HG02588 (cell line): ENCODE results near the gene MPL.

ENCODE experiments used
- ATAC-seq: cut with Tn5 transposase; IDR thresholded peaks from one replicate; pipeline ENCODE4 v1.9.1; 2021; ENCODE audit warnings: mild to moderate bottlenecking, moderate library complexity; ENCODE audit not compliant: unreplicated experiment

The MPL gene

DNA sequence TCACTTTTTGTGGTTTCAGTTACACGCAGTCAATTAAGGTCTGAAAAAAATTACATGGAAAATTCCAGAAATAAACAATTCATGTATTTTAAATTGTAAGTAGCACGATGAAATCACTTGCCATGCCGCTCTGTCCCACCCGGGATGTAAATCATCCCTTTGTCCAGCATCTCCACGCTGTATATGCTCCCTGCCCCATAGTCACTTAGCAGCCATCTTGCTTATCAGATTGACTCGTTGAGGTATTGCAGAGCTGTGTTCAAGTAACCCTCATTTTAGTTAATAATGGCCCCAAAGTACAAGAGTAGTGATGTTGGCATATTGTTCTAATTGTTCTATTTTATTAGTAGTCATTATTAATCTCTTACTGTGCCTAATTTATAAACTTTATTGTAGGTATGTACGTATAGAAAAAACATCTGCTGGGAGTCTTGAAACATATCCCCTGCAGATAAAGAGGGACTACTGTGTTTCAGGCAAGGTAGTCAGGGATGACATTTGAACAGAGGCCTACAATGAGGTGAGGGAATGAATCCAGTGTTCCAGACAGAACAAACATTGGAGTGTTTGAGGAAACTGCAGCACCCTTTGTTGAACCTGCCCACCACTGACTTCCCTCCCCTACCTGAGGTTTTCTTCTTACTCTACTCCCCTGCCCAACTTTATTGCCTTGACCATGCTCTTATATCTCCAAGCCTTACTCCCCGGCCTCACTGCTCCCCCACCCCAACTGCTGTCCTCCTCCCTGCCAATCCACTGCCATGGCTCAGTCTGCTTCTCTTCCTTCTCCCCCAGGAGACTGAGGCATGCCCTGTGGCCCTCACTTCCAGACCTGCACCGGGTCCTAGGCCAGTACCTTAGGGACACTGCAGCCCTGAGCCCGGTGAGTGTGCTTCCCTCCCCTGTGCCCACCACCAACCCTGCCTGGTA is 14.1 kb downstream of the MPL start:
- ATAC-seq, result no peak

- no peak for ATAC-seq
Observed at GRCh38 chr1:43352351-43352705, 14.7 kb downstream of the MPL start.

- no peak for ATAC-seq
Observed at GRCh38 chr1:43352881-43353280, 15.3 kb downstream of the MPL start.

DNA sequence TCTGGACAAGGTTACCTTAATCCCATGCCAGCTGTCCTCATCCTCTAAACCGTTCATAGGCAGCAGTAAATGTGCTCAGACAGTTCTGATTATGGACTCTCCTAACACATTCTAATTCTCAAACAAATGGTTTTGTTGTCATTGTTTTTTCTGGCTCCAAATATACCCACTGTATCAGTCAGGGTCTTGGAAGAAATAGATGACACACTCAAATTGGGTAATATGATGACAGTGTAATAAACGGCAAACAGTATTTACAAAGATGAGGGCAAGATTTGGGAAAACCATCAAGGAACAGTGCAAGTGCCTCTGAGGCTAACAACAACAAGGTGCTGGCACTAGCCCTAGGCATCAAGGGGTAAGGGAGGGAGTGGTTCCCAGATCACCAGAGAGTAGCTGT is 16.9 kb downstream of the MPL start:
- ATAC-seq, result no peak

DNA sequence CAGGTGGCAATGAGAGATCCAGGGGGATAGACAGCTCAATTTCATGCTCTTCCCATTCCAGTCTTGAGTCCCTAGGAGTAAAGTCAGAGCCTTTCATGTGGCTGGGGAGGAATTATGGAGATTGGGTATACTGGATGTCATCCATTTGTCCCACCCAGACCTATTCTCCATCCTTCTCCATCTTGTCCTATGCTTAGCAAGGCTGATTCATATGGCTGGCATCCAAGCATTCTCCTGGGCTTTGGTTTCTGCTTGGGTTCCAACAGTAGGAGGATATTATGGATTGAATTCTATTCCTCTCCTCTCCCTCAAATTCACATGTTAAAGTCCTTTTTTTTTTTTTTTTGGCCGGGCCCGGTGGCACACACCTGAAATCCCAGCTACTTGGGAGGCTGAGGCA is 17.3 kb downstream of the MPL start:
- ATAC-seq, result no peak

- ATAC-seq, result no peak
Observed at GRCh38 chr1:43357251-43357650, 19.6 kb downstream of the MPL start.

DNA sequence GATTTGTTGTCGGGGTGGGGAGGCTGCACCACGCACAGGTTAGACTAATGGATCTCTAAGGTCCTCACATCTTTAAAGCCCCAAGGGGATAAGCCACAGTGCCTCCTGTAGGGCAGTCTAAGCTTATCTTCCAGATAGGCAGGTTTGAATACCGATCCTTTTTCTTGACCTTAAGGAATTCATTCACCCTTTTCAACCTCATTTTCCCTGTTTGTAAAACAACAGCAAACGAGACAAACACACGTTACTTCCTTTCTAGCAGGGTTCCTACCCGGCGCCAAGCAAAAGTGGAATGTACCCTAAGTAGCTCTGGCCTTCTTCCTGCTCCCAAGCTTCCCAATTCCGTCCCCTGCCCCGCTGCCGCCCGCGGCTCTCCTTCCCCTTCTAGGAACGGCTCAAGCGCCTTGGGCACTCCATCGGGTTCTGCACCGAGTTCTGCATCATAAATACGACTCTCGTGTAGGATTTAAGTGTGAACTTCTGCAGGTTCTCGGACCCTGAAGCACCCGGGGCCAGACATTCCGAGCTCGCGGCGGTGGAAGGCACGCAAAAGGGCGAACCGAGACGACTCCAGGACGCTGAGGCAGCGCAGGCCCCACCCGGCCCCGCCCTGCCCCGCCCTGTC is 20.6 kb downstream of the MPL start:
- ATAC-seq, result peak; percentile 16

DNA sequence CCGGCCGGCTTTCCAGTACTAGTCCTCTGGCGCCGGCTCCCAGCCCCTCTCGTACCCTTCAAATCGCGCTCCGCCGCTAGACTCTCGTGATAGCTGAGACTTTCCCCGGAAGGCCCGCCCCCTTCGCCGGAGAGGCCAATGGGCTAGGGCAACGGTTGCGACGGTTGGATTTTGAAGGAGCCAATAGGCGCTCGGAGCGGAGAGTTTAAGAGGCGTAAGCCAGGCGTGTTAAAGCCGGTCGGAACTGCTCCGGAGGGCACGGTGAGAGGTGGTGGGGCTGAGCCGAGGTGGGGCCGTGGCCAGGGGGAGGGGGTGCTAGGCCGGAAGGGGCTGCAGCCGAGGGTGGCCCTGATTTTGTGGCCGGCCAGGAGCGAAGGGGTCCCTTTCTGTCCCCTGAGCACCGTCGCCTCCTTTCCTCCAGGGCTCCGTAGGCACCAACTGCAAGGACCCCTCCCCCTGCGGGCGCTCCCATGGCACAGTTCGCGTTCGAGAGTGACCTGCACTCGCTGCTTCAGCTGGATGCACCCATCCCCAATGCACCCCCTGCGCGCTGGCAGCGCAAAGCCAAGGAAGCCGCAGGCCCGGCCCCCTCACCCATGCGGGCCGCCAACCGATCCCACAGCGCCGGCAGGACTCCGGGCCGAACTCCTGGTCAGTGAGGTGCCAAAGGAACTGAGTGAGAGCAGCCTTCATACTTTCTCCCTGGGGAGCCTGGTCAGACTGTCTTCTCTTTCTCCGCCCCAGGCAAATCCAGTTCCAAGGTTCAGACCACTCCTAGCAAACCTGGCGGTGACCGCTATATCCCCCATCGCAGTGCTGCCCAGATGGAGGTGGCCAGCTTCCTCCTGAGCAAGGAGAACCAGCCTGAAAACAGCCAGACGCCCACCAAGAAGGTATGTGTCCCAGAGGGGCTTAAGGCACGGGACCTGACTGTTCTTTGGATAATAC is 21.4 kb downstream of the MPL start, which contains the start of gene CDC20:
Gene CDC20, plus strand, starts transcription at position 236 of the 948 bp plus-strand sequence. Its CDS starts 235 bp downstream, at position 471.
- peak; percentile 91 for ATAC-seq

GRCh38 chr1:43359696-43360095 is 22.1 kb downstream of the MPL start:
- no peak for ATAC-seq

DNA sequence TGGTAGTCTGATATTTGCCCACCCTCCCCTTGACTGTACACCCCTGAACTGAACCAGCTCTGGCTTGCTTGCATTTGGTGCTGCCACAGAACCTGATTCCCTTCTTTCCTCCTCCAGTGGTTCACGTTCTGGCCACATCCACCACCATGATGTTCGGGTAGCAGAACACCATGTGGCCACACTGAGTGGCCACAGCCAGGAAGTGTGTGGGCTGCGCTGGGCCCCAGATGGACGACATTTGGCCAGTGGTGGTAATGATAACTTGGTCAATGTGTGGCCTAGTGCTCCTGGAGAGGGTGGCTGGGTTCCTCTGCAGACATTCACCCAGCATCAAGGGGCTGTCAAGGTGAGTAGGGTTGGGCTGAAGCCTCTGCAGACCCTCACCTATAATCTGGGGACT is 23.0 kb downstream of the MPL start:
- ATAC-seq, result no peak

DNA sequence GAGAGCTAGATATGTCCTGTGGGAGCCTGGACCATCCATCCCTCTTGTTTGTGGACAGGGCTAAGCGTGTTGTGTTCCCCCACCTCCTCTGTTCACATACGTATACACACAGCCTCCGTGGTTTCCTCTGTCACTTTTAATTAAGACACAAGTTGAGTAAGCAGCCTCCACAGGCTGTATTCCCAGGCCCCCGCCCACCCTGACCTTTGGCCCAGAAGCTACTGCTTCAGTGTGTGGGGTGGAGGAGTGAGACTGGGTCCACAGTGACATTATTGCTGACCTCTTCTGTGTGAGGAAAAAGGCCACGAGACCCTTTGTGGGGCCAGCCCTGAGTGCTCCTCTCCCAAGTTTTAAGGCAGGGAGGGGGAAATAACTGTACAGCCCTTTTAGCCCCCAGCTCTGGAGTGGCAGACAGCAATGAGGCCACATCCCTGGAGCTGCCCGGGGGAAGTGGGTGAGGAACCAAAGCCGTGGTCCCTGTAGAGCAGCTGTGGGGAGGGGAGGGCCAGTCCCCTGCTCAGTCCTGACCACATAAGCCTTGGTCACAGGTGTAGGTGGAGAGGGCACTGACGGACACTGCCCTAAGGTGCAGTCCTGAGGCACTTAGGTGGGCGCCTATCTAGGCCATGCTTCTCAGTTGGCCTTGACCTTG is 25.8 kb downstream of the MPL start:
- ATAC-seq, result no peak

- no peak for ATAC-seq
Observed at GRCh38 chr1:43363935-43364525, 26.4 kb downstream of the MPL start.

DNA sequence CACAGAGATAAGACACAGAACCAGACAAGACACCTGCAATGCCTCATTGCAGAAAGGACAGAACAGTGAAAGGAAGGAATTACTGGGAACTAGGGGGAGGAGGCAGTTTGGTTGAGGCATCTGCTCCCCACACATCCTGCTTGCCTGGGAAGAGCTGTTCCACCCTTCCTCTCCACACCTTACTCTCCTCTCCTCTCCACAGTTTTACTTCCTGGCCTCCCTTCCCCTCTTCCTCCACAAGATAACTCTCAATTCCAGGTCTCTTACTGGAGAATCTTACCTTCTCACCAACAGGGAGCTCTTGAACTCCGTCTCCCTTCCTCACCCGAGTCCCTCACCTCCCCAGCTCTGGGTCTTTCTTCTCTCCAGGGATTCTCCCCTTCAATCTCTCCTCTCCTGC is 28.1 kb downstream of the MPL start:
- no peak for ATAC-seq

DNA sequence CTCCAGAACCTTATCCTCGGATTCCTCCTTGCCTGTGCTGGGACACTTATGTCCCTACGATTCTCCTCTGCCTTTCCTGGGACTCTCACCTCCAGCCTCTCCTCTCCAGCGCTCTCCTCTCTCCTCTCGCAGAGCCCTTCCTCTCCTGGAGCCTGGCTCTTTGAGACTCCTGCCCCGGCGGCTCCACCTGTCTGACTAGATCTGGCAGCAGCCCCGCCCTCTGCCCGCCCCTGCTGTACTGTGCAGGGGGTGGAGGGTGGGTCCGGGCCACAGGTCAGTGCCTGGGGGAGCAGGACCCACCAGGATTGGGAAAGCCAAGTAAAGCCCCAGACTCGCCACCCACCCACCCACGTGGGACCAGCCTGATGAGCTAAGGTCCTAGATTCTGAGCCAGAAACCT is 28.6 kb downstream of the MPL start:
- no peak for ATAC-seq

GRCh38 chr1:43366601-43367025 is 29.0 kb downstream of the MPL start:
- no peak for ATAC-seq

GRCh38 chr1:43367026-43367903 is 29.6 kb downstream of the MPL start:
- peak; percentile 38 for ATAC-seq

DNA sequence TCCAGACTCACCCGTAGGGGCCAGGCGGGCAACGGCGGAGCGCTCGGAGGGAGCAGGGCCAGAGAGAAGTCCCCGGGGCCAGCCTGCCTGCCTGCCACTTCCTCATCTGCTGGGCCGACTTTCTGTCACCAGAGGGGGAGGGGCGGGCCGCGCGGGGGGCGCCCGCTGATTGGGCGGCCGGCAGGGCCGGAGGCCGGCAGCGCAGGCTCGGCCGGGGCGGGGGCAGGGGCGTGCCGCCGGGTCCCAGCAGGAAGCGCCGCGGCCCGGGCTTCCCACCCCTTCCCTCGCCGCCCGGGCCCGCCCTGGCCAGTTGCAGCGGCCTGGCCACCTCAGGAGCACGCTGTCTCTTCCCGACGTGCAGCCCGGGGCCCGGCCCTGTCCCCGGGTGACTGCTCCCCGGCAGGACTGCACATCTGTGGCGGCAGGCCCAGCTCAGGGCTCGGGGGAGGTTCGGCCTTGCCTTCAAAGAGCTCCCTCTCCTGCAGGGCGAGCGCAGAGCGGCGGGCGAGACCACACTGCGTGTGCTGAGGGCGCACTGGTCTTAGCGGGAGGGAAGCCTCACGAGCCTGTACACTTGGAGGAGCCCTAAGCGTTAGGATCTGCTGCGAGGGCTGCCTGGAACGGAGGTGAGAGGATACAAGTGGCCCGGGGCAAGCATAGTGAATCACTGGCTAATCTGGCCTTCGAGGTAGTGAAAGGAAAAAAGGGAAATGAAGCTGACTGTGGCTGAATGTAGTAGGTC is 30.5 kb downstream of the MPL start, which contains the start of gene ELOVL1:
Gene ELOVL1, minus strand, starts transcription at position 108 of the 742 bp plus-strand sequence. CDS start 2,402 bp downstream, outside the sequence.
- peak; percentile 71 for ATAC-seq

- no peak for ATAC-seq
Observed at GRCh38 chr1:43368646-43369020, 31.0 kb downstream of the MPL start.
